HG02759 (cell line): ENCODE data around the gene RGS3.
A peak's percentile ranks its signal among the peaks of the same experiment; 100 is the strongest.

Source experiments
- ATAC-seq: cut with Tn5 transposase; IDR thresholded peaks from one replicate; pipeline ENCODE4 v1.9.1; 2021; ENCODE audit warnings: mild to moderate bottlenecking, moderate library complexity; ENCODE audit not compliant: unreplicated experiment

Gene RGS3

DNA sequence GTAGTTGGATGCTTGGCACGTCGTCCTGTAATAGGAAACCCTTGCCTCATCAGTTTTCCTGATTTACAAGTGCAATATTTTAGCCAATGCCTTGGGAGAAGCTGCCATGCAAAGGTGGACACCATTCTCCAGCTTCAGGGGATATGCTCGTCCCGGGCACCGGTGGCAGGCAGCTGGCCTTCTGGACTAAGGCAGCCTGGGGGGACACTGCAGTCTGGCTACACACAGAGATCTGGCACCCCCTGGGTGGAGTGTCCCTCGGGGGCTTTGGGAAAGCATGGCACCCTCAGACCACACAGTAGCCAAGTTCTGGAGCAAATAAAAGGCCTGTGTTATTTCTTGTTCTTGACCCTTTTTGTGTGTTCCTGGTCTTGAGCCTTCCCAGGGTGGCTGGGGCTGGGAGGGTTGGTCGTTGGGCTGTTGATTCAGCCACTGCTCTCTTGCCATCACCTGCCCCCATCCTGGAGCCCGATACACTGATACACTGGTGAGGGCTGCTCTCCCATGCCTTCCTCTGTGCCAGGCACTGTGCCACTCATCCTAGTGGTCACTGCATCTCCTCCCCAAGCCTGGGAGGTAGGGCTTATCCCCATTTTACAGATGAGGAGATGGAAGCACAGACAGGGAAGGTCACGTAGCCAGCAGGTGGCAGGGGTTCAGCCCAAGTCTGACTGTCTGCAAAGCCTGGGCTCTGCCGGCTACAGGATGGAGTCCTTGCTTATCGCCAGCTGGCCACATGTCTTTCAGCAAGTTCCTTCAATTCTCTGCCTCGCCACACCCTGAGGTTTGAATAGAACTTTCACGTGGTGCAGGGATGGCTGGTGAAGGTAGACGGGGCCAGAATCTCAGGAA is 134.1 kb downstream of the RGS3 start:
- ATAC-seq: no peak

DNA sequence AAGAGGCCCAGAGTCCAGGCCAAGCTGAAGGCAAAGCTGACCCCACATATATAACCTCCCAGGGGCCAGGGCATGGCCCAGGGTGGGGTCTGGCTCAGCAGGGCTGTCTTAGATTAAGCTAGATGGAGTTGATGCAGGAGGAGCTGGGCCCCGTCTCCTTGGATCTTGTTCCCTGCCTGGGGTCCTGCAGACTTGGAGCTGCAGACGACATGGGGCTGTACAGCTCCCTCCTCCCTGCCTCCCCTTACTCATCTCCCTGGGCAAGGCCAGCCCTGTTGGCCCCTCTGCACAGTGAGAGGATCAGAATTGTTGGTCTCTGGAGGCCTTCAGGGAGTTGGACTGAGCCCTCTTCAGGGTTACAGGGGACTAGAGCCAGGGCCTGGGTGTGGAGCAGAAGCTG is 134.9 kb downstream of the RGS3 start:
- ATAC-seq: no peak

GRCh38 chr9:113598883-113599282 is 135.4 kb downstream of the RGS3 start:
- ATAC-seq: no peak

- no peak for ATAC-seq
Measured at GRCh38 chr9:113599646-113600022, 136.1 kb downstream of the RGS3 start.

- no peak for ATAC-seq
Measured at GRCh38 chr9:113600023-113600823, 136.7 kb downstream of the RGS3 start.

DNA sequence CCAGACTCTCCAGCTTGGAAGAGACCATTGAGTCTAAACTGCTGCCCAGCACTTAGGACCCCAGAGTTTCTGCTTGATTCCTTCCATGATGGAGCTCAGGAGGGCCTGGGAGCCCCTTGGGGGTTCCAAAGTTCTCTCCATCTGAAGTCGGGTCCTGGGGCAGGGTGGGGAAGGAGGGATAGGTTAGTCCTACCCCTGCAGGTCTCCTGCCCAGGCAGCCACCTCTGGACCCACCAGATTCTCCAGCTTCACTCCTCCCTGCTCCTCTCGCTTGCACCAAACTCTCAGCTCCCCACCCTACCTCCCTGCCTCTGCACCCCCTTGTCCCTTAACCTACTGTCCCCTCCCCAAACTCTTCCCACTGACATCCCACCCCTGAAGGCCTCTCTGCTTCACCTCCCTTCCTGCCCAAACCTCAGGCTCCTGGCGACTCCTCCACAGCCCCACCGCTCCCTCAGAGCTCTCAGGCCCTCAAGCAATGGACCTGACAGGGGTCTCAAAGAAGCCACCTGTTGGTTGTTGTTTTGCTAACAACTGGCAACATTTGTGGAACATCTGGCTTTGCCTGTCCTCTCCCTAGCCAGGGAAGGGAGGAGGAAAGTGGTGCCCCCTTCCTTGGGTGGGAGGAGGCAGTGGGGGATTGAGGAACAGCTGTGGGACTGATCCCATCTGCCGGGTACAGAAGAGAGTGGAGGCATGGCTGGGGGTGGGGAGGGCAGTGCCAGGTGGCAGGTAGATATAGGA is 137.5 kb downstream of the RGS3 start:
- ATAC-seq: no peak

DNA sequence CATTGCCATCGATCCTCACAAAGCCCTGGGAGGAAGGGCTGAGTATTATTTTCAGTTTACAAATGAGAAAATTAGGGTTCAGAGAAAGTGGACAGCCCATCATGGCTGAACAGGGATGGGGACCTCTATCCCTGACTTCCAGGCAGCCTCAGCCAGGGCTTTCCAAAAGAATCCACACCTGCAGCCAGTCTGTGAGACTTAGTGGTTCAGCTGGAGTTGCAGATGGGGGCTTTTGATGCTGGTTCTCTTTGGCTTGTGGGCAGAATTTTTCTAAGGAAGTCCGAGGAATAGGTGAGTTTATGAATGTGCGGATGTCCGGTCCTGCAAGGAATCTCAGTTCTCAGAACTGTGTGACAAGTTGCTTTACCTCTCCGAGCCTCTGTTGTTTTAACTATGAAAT is 138.1 kb downstream of the RGS3 start:
- no peak for ATAC-seq

GRCh38 chr9:113602126-113603047 is 138.9 kb downstream of the RGS3 start:
- peak; percentile 92 for ATAC-seq

DNA sequence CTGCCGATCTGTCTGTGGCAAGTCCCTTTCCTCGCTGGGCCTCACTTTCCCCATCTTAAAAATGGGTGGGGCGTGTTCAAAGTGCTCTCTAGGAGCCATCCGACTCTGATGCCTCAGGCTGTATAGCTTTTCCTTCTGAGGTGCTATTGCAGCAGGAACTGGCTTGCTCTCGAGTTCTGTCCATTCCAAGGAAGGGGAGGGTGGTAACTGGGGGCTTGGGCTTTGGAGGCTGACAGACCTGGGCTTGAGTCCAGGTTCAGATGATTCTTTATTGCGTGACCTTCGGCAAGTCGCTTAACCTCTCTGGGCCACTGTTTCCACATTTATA is 139.5 kb downstream of the RGS3 start:
- ATAC-seq: no peak

DNA sequence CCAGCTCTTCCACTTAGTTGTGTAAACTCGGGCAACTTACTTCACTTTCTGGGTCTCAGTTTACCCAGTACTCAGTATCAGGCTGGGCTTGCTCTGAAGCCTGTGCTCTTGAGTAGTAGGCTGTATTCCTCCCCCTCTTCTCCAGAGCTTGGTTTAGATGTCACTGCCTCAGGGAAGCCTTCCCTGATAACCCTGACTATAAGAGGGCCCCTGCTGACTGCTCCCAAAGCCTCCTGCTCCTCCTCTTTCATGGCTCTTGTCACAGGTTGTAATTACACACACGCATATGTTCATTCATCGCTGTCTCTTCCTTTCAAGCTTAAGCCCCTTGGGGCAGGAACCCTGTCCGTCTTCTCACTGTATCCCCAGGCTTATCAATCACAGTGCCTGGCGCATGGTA is 140.2 kb downstream of the RGS3 start:
- ATAC-seq: no peak

GRCh38 chr9:113604393-113604792 is 140.9 kb downstream of the RGS3 start:
- ATAC-seq: no peak

- no peak for ATAC-seq
Measured at GRCh38 chr9:113606510-113606909, 143.0 kb downstream of the RGS3 start.

- ATAC-seq: no peak
Measured at GRCh38 chr9:113608082-113608685, 144.7 kb downstream of the RGS3 start.

DNA sequence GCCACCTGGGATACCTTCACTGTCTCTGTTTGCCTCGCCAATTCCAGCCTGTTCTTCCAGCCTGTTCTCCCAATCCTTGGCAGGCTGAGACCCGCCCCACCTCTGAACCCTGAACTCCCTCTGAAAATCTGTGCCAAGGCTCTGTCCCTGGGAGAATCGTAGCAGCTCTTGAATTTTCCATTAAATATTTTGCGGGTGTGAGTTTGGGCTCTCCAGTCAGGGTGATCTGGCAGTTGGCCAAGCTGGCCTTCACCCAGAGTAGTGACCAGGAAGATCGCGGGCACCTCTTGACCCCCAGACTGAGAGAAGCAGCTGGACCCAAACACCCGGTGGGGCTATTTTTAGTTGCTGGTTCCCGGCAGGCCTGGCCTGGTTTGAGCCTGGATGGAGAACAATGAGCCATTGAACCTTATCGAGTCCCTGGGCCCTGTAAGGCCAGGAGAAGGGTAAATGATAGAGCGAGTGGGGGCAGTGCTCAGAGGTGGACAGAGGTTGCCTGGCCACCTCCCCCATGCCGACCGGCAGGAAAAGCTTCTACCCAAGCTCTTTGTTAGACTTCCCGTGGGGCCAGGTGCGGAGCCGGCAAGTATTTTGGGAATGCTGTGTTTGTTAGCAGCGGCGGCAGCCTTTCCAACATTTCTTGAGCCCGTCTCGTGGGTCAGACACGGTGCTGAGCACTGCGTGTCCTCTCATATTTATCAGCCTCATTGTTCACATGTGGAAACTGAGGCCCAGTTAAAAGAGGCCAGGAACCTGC is 146.2 kb downstream of the RGS3 start:
- ATAC-seq: no peak

DNA sequence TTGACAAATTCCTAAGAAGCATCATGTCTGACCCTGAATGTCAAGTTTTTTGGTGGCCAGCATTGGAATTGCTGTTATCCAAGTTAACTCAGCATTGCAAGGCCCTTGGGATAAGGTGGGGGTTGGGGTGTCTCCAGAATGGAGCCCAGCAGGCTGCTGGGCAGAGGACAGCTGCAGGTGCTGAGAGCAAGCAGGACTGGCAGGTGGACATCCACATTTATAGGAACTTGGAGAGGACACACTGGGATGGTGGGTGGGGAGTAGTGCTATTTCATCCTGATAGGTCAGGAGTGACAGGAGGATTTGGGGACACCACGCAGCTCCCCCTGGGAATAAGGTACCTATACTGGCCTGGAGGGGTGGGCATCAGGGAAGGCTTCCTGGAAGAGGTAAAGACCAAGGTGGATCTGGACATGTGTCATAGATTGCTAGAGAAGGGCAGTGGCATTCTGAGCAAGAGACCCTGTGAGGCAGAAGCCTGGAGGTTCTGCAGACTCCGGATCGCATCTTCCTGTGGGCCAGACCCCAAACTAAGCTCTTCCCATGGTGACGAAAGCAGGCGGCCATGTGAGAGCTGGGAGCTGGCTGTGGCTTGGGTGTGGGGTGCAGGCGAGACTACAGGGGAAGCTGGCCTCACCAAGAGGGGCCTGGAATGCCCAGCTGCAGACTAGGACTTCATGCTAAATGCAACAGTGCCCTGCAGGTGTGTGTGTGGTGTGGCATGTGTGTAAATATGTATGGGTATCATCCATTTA is 148.1 kb downstream of the RGS3 start:
- no peak for ATAC-seq

DNA sequence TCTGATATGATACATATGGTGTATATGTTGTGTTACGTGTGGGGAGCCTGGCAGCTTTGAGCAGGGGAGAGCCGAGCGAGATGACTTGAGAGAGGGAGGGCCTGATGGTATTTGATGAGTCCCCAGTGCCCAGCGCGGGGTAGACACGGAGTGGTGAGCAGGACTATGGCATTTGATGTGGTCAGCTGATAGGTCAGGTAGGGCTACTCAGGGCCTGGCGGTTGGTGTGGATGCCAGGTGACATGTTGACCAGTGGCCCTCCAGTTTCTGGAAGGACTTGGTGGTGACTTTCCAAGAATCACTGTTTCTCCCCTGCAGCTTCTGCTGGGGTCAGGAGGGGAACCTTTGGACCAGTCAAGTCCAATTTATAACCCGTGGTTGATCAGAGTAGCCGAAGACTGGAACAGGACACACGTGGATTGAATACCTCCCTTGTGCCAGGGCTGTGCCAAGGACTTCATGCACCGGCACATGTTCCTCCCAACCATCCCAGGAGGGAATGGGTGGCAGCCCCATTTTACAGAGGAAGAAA is 148.8 kb downstream of the RGS3 start:
- ATAC-seq: no peak

DNA sequence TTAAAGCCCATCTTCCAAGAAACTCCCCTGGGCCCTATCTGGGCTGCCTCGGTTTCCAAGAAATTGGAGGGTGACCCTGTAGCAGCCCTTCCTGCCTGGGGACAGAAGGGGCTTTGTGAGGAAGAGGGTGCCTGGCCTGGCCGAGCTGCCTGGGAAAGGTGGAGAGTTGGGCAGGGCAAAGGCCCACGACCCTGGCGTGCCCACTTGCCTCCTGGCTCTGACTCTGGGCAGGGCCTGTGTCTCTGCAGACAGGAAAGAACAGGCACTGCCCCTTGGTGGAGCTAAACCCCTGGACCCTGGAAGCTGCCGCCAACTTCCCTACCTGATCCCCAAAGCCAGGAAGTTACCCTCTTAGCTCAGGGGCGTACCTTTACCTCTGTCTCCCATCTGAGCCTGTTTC is 149.3 kb downstream of the RGS3 start:
- ATAC-seq: no peak

DNA sequence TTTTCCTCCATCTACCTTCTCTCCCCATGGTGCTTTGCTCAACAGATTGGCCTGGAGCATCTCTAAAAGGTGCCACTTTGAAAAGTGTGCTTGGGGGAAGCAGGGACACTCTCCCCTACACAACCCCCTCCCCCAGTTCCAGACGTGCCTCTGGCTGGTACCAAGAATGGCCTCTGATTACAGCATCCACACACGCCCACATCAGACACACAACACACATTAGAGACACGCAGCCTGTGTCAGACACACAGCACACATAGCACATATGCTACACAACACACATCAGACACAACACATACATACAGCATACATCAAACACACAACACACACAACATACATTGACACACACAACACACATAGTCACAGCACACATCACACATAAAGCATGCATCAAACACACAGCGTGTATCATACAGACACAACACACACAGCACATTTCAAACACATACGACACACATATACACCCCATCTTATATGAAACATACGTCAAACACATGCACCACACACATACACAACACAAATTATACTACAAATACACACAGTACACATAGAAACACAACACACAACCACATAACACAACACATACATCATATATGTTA is 150.4 kb downstream of the RGS3 start:
- no peak for ATAC-seq
